Measurements from ENCODE around the gene DYNC1I2. TPM values are rescaled to one million over a fixed set of nuclear protein-coding genes. Genes with fewer than 3 reads are reported as not detected.
"Not testable (repeated sequence)": the region's sequence is repeated elsewhere in the genome, so short reads cannot be mapped to it uniquely, and the experiment has no call there.

The DYNC1I2 gene
- total and polyA plus RNA-seq, 2 experiments from 2014 or later: 62.2 to 82.4 TPM

DNA sequence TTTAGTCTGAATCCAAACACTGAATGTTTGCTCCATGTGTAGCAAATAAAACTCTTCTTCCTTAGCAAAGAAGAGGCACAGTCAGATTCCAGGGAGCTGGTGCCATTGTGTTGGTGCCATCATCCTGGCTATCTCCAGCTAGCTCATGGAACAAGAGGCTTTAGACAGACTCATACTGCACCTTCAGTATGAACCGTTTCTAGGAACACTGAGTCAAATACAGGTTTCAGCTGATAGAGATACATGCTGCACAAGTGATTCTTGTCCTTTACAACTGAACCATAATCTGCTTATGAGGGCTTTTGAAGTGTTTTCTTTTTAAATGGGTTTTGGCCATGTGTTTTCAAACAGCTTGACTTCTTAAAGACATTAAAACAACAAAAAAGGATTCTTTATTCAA is 57.9 kb downstream of the DYNC1I2 start:
- H3K9me3 ChIP-seq (ENCODE audit: low read depth): no peaks in the 10 kb centered on the region
- TF ChIP-seq, protein P1, sequence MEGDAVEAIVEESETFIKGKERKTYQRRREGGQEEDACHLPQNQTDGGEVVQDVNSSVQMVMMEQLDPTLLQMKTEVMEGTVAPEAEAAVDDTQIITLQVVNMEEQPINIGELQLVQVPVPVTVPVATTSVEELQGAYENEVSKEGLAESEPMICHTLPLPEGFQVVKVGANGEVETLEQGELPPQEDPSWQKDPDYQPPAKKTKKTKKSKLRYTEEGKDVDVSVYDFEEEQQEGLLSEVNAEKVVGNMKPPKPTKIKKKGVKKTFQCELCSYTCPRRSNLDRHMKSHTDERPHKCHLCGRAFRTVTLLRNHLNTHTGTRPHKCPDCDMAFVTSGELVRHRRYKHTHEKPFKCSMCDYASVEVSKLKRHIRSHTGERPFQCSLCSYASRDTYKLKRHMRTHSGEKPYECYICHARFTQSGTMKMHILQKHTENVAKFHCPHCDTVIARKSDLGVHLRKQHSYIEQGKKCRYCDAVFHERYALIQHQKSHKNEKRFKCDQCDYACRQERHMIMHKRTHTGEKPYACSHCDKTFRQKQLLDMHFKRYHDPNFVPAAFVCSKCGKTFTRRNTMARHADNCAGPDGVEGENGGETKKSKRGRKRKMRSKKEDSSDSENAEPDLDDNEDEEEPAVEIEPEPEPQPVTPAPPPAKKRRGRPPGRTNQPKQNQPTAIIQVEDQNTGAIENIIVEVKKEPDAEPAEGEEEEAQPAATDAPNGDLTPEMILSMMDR (IDR thresholded peaks at IDR 0.05; ENCODE audit: low read depth, low read length): no peak
- H3K4me3 ChIP-seq: no peak overlapping the region
- no peak overlapping the region for H3K27ac ChIP-seq
- no peak for DNase-seq (ENCODE audit: low read depth in 1 of 2, low spot score in 1 of 2)
- H3K27me3 ChIP-seq: no peaks in the 10 kb centered on the region
- H3K4me1 ChIP-seq (ENCODE audit: low read depth): no peaks in the 10 kb centered on the region
- H3K36me3 ChIP-seq: peaks cover 61% of the 10 kb centered on the region

DNA sequence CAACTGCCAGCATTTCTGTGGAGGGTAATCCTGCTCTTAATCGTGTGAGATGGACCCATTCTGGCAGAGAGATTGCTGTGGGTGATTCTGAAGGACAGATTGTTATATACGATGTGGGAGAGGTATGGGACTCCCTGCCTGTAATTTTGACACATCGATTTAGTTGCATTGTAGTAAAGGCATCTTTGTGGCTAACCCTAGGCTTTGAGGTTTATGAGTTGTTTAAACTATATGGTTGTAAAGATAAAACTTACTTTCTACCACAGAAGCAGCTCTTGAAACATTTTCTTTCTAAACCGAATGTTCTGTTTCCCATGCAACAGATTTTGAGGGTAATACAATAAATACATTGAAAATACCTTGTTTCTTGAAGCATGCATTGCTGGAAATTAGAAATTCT is 58.5 kb downstream of the DYNC1I2 start:
- Histone ChIP-seq H3K27me3 (no peaks in the 10 kb centered on the region), H3K36me3 (peaks cover 57% of the 10 kb centered on the region), H3K4me3 (no peak overlapping the region), H3K27ac (no peak overlapping the region), H3K4me1 (ENCODE audit: low read depth) (no peaks in the 10 kb centered on the region), H3K9me3 (ENCODE audit: low read depth) (no peaks in the 10 kb centered on the region)
- DNase-seq (ENCODE audit: low read depth in 1 of 2, low spot score in 1 of 2): no peak
- TF ChIP-seq, protein P1 (IDR thresholded peaks at IDR 0.05; ENCODE audit: low read depth, low read length): no peak

DNA sequence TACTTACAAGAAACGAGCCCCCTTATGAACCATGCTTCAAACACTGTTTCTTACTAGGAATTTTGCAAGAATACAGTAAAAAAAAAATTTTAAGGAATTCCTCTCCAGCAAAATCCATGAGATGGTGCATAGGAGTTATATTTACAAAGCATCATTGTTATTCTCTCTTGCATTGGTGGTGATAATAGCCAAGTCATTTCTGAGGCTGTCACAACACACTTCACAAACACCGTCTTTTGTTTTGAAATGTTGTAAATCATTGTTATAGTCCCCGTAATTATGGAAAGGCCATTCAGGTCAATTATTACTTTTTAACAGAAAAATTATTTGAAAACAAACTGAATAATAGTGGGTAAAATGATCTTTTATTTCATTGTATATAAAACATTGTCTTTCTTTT is 60.1 kb downstream of the DYNC1I2 start:
- H3K4me3 ChIP-seq: no peak overlapping the region
- no peak for DNase-seq (ENCODE audit: low read depth in 1 of 2, low spot score in 1 of 2)
- no peaks in the 10 kb centered on the region for H3K4me1 ChIP-seq (ENCODE audit: low read depth)
- H3K27me3 ChIP-seq: no peaks in the 10 kb centered on the region
- TF ChIP-seq, protein P1 (IDR thresholded peaks at IDR 0.05; ENCODE audit: low read depth, low read length): no peak
- H3K36me3 ChIP-seq: peaks cover 63% of the 10 kb centered on the region
- no peak overlapping the region for H3K27ac ChIP-seq
- H3K9me3 ChIP-seq (ENCODE audit: low read depth): no peaks in the 10 kb centered on the region

GRCh38 chr2:171754254-171754939 is 67.1 kb downstream of the DYNC1I2 start:
- no peaks in the 10 kb centered on the region for H3K4me1 ChIP-seq (ENCODE audit: low read depth)
- no peak for DNase-seq (ENCODE audit: low read depth in 1 of 2, low spot score in 1 of 2)
- H3K27ac ChIP-seq: no peak overlapping the region
- H3K9me3 ChIP-seq (ENCODE audit: low read depth): no peaks in the 10 kb centered on the region
- H3K4me3 ChIP-seq: no peak overlapping the region
- no peaks in the 10 kb centered on the region for H3K27me3 ChIP-seq
- H3K36me3 ChIP-seq: peaks cover 17% of the 10 kb centered on the region
- TF ChIP-seq, protein P1 (IDR thresholded peaks at IDR 0.05; ENCODE audit: low read depth, low read length): no peak

DNA sequence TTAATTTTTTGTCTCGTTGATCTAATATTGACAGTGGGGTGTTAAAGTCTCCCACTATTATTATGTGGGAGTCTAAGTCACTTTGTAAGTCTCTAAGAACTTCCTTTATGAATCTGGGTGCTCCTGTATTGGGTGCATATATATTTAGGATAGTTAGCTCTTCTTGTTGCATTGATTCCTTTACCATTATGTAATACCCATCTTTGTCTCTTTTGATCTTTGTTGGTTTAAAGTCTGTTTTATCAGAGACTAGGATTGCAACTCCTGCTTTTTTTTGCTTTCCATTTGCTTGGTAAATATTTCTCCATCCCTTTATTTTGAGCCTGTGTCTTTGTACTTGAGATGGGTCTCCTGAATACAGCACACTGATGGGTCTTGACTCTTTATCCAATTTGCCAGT is 71.5 kb downstream of the DYNC1I2 start:
- H3K36me3 ChIP-seq; H3K4me1 ChIP-seq (ENCODE audit: low read depth); H3K4me3 ChIP-seq; DNase-seq (ENCODE audit: low read depth in 1 of 2, low spot score in 1 of 2); H3K27ac ChIP-seq; H3K27me3 ChIP-seq; H3K9me3 ChIP-seq (ENCODE audit: low read depth): not testable (repeated sequence)

- H3K4me1 ChIP-seq (ENCODE audit: low read depth); H3K36me3 ChIP-seq; H3K9me3 ChIP-seq (ENCODE audit: low read depth); DNase-seq (ENCODE audit: low read depth in 1 of 2, low spot score in 1 of 2); H3K27me3 ChIP-seq; H3K27ac ChIP-seq; H3K4me3 ChIP-seq: not testable (repeated sequence)
Observed at GRCh38 chr2:171761176-171761575, 73.9 kb downstream of the DYNC1I2 start.
